HEK293 (cell line): ENCODE measurements around the gene SLC35E1.

Source experiments
- CTCF ChIA-PET: fragments of 350-600 bp; formaldehyde crosslinking; extraction: SDS; loops from one replicate; lab custom pipeline; 2021; ENCODE audit warnings: antibody characterized with exemption; lab: Yijun Ruan, JAX
- POLR2A ChIA-PET: fragments of 300-600 bp; formaldehyde crosslinking; extraction: SDS; loops from one replicate; lab custom pipeline; 2020; ENCODE audit warnings: antibody characterized with exemption, inconsistent platforms; lab: Yijun Ruan, JAX
- H3K27ac ChIP-seq: fragments of 200-500 bp; sonication (Bioruptor generic); 2 replicates; pipeline ENCODE4 v1.5.1; 2014; ENCODE audit warnings: low read depth, low read length, control low read depth, inconsistent platforms; ENCODE audit errors: extremely low read depth
- H3K36me3 ChIP-seq, 2 experiments: fragments of 200-500 bp in 1 of 2; sonication (Bioruptor generic) in 1 of 2; 1 replicate in 1 of 2; 2 replicates in 1 of 2; pipeline ENCODE4 v1.5.1; 2014 to 2017; ENCODE audit warnings: inconsistent platforms in 2 of 2, low read length in 2 of 2; ENCODE audit not compliant: control insufficient read depth in 2 of 2, insufficient read depth in 1 of 2
- H3K4me1 ChIP-seq: fragments of 200-500 bp; sonication (Bioruptor generic); 2 replicates; pipeline ENCODE4 v1.5.1; 2014; ENCODE audit warnings: mild to moderate bottlenecking, low read length, inconsistent platforms; ENCODE audit not compliant: control insufficient read depth, insufficient read depth
- H3K4me3 ChIP-seq: 2 replicates; pipeline ENCODE4 v1.5.1; 2011; ENCODE audit warnings: low read depth, mild to moderate bottlenecking, control low read depth, low read length, moderate library complexity
- H3K9me3 ChIP-seq: fragments of 200-500 bp; sonication (Bioruptor generic); 2 replicates; pipeline ENCODE4 v1.5.1; 2014; ENCODE audit warnings: low read depth, low read length, inconsistent platforms; ENCODE audit not compliant: control insufficient read depth, insufficient read depth
- EGR2 ChIP-seq: fragments of 450-650 bp; formaldehyde crosslinking; IDR thresholded peaks from 2 replicates; pipeline ENCODE4 v1.5.1; 2016; ENCODE audit warnings: low read depth, missing biosample characterization, missing genetic modification characterization
- KLF1 ChIP-seq: fragments of 450-650 bp; formaldehyde crosslinking; IDR thresholded peaks from 2 replicates; pipeline ENCODE4 v1.5.1; 2016; ENCODE audit warnings: missing biosample characterization, missing genetic modification characterization
- REPIN1 ChIP-seq: fragments of 450-650 bp; formaldehyde crosslinking; IDR thresholded peaks from 2 replicates; pipeline ENCODE4 v1.5.1; 2017; ENCODE audit warnings: missing biosample characterization, missing genetic modification characterization, low read depth
- SP7 ChIP-seq: fragments of 450-650 bp; formaldehyde crosslinking; IDR thresholded peaks from 2 replicates; pipeline ENCODE4 v1.5.1; 2016; ENCODE audit warnings: missing biosample characterization, missing genetic modification characterization
- ZFHX2 ChIP-seq: fragments of 450-650 bp; formaldehyde crosslinking; conservative IDR thresholded peaks from 2 replicates; pipeline ENCODE4 v1.5.1; 2016; ENCODE audit warnings: missing biosample characterization, missing genetic modification characterization
- ZNF391 ChIP-seq: fragments of 450-650 bp; formaldehyde crosslinking; IDR thresholded peaks from 2 replicates; pipeline ENCODE4 v1.5.1; 2016; ENCODE audit warnings: low read depth, missing biosample characterization, missing genetic modification characterization, borderline replicate concordance
- ZNF623 ChIP-seq: fragments of 450-650 bp; formaldehyde crosslinking; IDR thresholded peaks from 2 replicates; pipeline ENCODE4 v1.5.1; 2016; ENCODE audit warnings: missing biosample characterization, missing genetic modification characterization

Gene SLC35E1

GRCh38 chr19:16504271-16504670 lies 67.9 kb downstream of the SLC35E1 start:
- Histone ChIP-seq H3K4me3 (no peak overlapping the region), H3K27ac (no peak overlapping the region), H3K4me1 (no peaks in the 10 kb centered on the region), H3K36me3 (peaks cover 41% of the 10 kb centered on the region in 2 experiments), H3K9me3 (no peaks in the 10 kb centered on the region)
- TF ChIP-seq ZNF391, result no peak
- peak; percentile 82; the same call in 1 of the 2 replicates for TF ChIP-seq EGR2 (tag by site-specific recombination)
- no peak for TF ChIP-seq KLF1 (tag by site-specific recombination)
- no peak for TF ChIP-seq ZNF623 (tag by site-specific recombination)
- no peak for TF ChIP-seq SP7 (tag by site-specific recombination)
- TF ChIP-seq ZFHX2, result peak; percentile 58
- no peak for TF ChIP-seq REPIN1
- ChIA-PET CTCF (no interaction called here), POLR2A (no interaction called here)
